Panc1 (cell line): ENCODE data around the gene RCOR3. TPM values are rescaled to one million over a fixed set of nuclear protein-coding genes. Genes with fewer than 3 reads are reported as not detected.
"Not testable (repeated sequence)": the region's sequence is repeated elsewhere in the genome, so short reads cannot be mapped to it uniquely, and the experiment has no call there.

Source experiments
- ATAC-seq: fragments of 200-7000 bp; cut with Tn5 transposase; 2 replicates; pipeline ENCODE4 v1.9.1; 2020; ENCODE audit warnings: mild to moderate bottlenecking, moderate library complexity
- BruUV-seq: library from RNA; stranded (reverse); fragments of 400-500 nt; replicated peaks from 2 replicates; lab custom pipeline; 2021; lab: Mats Ljungman, UMichigan
- CTCF ChIA-PET: fragments of 300-600 bp; sonication (Branson Sonifier 250); formaldehyde crosslinking; loops from one replicate; lab custom pipeline; 2022; ENCODE audit warnings: antibody characterized with exemption; lab: Charles Lee
- POLR2A ChIA-PET: fragments of 300-600 bp; sonication (Branson Sonifier 250); formaldehyde crosslinking; loops from one replicate; lab custom pipeline; 2022; ENCODE audit warnings: antibody characterized with exemption; lab: Charles Lee
- DNase-seq: peaks from one replicate; pipeline ENCODE4 v3.0.0-alpha.2; 2010; ENCODE audit warnings: low read depth, low spot score
- H3K27ac ChIP-seq: 2 replicates; pipeline ENCODE4 v1.5.1; 2011; ENCODE audit warnings: mild to moderate bottlenecking, low read length, inconsistent platforms
- H3K27me3 ChIP-seq: fragments of 200-500 bp; sonication (Bioruptor generic); 2 replicates; pipeline ENCODE4 v1.6.0; 2014; ENCODE audit warnings: low read length, inconsistent platforms; ENCODE audit not compliant: control insufficient read depth, insufficient read depth
- H3K36me3 ChIP-seq: fragments of 200-500 bp; sonication (Bioruptor generic); 2 replicates; pipeline ENCODE4 v1.5.1; 2014; ENCODE audit warnings: inconsistent platforms, mild to moderate bottlenecking, low read length, moderate library complexity; ENCODE audit not compliant: control insufficient read depth, insufficient read depth
- H3K4me1 ChIP-seq: 2 replicates; pipeline ENCODE4 v1.5.1; 2011; ENCODE audit warnings: inconsistent platforms, mild to moderate bottlenecking, low read length, moderate library complexity; ENCODE audit not compliant: control insufficient read depth, insufficient read depth
- H3K4me3 ChIP-seq, 2 experiments: 2 replicates each; pipeline ENCODE4 v1.5.1; 2011 to 2012; ENCODE audit warnings: low read depth in 2 of 2, low read length in 2 of 2, mild to moderate bottlenecking in 2 of 2, inconsistent platforms in 1 of 2, moderate library complexity in 1 of 2
- H3K9me3 ChIP-seq: fragments of 200-500 bp; sonication (Bioruptor generic); 2 replicates; pipeline ENCODE4 v1.5.1; 2014; ENCODE audit warnings: low read depth, mild to moderate bottlenecking, inconsistent platforms, low read length, moderate library complexity; ENCODE audit not compliant: control insufficient read depth, insufficient read depth
- POLR2AphosphoS5 ChIP-seq: IDR thresholded peaks from 2 replicates; pipeline ENCODE4 v1.6.1; 2012; ENCODE audit warnings: mild to moderate bottlenecking, low read depth, low read length, moderate library complexity
- SIN3A ChIP-seq: IDR thresholded peaks from 2 replicates; pipeline ENCODE4 v1.6.1; 2012; ENCODE audit warnings: low read depth, mild to moderate bottlenecking, low read length, moderate library complexity, borderline replicate concordance; ENCODE audit not compliant: insufficient read depth
- TCF7L2 ChIP-seq: IDR thresholded peaks from 2 replicates; pipeline ENCODE4 v1.6.1; 2011; ENCODE audit warnings: mild to moderate bottlenecking, low read depth, low read length, inconsistent platforms
- in situ Hi-C: cut with HindIII; loops from 2 replicates; pipeline ENCODE4 v1.10.0; 2016; ENCODE audit warnings: low sequenced_read_pairs, low pct_unique_long_range_greater_than_20kb
- intact Hi-C: fragments of 100-400 bp; cut with micrococcal nuclease; formaldehyde crosslinking; loops from one replicate; pipeline ENCODE4 v1.10.0; 2022; ENCODE audit not compliant: unreplicated experiment
- total RNA-seq: library from RNA; stranded (reverse); gene quantifications from one replicate; pipeline ENCODE4 v1.2.1, GENCODE V29; 2021; ENCODE audit not compliant: unreplicated experiment
- TF ChIP-seq, protein P1 (sequence below): fragments of 450-650 bp; IDR thresholded peaks from 2 replicates; pipeline ENCODE4 v1.5.1; 2017; ENCODE audit warnings: mild to moderate bottlenecking
- TF ChIP-seq, protein P2 (sequence below), 2 experiments: IDR thresholded peaks; 2 replicates each; pipeline ENCODE4 v1.6.1; 2011 to 2012; ENCODE audit warnings: low read depth in 2 of 2, control low read depth in 1 of 2, low read length in 1 of 2, mild to moderate bottlenecking in 1 of 2, moderate library complexity in 1 of 2; ENCODE audit not compliant: insufficient read depth in 1 of 2

Gene RCOR3
- total RNA-seq, 1 experiment from 2014 or later: 40.4 TPM

DNA sequence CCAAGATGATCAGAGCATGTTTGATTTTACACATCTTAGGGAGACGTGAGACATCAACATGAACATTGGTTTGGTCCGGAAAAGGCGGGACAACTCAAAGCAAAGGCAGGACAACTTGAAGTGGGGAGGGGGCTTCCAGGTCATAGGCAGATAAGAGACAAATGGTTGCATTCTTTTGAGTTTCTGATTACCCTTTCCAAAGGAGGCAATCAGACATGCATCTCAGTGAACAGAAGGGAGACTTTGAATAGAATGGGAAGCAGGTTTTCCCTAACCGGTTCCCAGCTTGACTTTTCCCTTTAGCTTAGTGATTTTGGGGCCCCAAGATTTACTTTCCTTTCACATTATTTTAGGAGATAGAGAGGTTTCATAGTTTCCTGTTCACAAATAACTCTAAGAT lies 12.6 kb upstream of the RCOR3 start:
- in situ Hi-C loops, H3K9me3 ChIP-seq, intact Hi-C loops, BruUV-seq, CTCF ChIA-PET, H3K36me3 ChIP-seq, DNase-seq, H3K27ac ChIP-seq, ATAC-seq, H3K4me1 ChIP-seq, POLR2A ChIA-PET, H3K4me3 ChIP-seq, H3K27me3 ChIP-seq: not testable (repeated sequence)

DNA sequence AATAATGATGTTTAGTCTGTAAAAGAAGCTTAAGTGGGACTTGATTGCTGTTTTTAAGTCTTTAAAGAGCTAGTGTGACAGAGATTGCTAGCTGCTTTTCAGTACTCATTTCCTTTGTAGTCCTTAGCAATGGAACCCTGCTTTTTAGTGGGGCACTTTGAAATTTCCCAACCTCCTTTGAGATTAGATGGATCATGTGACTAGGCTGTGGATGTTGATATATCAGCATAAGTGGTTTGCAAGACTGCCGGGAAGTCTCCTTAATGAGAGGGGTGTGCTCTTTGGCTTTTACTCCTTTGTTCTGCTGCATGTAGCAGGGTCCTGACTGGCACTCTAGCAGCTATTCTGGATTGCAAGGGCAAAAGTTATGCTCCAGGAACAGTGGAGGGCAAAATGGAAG lies 11.2 kb upstream of the RCOR3 start:
- no peaks in the 10 kb centered on the region for H3K36me3 ChIP-seq
- intact Hi-C loops (no loop called here), in situ Hi-C loops (no loop called here)
- ATAC-seq (no peak), DNase-seq (no peak)
- no peak for TF ChIP-seq TCF7L2
- TF ChIP-seq, protein P1, sequence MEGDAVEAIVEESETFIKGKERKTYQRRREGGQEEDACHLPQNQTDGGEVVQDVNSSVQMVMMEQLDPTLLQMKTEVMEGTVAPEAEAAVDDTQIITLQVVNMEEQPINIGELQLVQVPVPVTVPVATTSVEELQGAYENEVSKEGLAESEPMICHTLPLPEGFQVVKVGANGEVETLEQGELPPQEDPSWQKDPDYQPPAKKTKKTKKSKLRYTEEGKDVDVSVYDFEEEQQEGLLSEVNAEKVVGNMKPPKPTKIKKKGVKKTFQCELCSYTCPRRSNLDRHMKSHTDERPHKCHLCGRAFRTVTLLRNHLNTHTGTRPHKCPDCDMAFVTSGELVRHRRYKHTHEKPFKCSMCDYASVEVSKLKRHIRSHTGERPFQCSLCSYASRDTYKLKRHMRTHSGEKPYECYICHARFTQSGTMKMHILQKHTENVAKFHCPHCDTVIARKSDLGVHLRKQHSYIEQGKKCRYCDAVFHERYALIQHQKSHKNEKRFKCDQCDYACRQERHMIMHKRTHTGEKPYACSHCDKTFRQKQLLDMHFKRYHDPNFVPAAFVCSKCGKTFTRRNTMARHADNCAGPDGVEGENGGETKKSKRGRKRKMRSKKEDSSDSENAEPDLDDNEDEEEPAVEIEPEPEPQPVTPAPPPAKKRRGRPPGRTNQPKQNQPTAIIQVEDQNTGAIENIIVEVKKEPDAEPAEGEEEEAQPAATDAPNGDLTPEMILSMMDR: no peak
- H3K4me3 ChIP-seq: no peak overlapping the region
- no TSS peak for BruUV-seq
- ChIA-PET POLR2A (no interaction called here), CTCF (interaction anchor here (0.6 kb wide), 1 partner anchor 433 kb away, joined by 3 read pairs; no protein-coding TSS in a partner anchor)
- H3K27ac ChIP-seq: no peak overlapping the region
- no peaks in the 10 kb centered on the region for H3K4me1 ChIP-seq
- H3K27me3 ChIP-seq: no peaks in the 10 kb centered on the region
- no peaks in the 10 kb centered on the region for H3K9me3 ChIP-seq

DNA sequence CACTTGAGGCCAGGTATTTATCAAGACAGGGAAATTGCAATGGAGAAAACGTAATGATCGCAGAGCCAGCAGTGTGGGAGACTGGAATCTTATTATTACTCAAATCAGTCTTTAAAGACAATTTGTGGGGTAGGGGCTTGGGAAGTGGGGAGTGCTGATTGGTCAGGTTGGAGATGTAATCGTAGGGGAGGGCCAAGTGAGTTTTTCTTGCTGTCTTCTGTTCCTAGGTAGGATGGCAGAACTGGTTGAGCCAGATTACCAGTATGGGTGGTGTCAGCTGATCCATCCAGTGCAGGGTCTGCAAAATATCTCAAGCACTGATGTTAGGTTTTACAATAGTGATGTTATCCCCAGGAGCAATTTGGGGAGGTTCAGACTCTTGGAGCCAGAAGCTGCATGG lies 9.6 kb upstream of the RCOR3 start:
- H3K4me1 ChIP-seq, BruUV-seq, intact Hi-C loops, ATAC-seq, H3K9me3 ChIP-seq, POLR2A ChIA-PET, H3K36me3 ChIP-seq, in situ Hi-C loops, H3K4me3 ChIP-seq, CTCF ChIA-PET, H3K27me3 ChIP-seq, H3K27ac ChIP-seq, DNase-seq: not testable (repeated sequence)

DNA sequence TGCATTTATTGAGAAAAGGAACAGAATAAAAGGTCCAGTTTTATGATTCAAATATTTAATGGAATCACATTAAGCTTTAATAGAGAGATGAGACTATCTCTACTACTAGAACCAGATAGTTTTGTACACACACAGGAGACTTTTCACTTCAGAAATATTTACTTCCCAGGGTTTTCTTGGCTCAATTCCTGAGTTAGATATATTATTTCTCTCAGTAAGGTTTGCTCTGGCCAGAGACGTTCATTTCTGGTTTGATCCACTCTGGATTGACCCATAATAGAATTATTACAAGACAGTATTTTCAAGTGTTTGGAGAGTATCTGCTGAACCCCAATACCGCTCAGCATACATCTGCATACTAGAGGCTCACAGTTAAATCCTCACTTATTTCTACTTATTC lies 1.3 kb upstream of the RCOR3 start:
- Histone ChIP-seq H3K27me3 (no peaks in the 10 kb centered on the region), H3K36me3 (peaks cover 6% of the 10 kb centered on the region), H3K27ac (peak overlapping the region; percentile 97), H3K4me1 (peaks cover 11% of the 10 kb centered on the region), H3K4me3 (peak overlapping the region; percentile 82 to 95), H3K9me3 (no peaks in the 10 kb centered on the region)
- POLR2A ChIA-PET: no interaction called here
- no peak for ATAC-seq
- intact Hi-C loops: no loop called here
- in situ Hi-C loops: no loop called here
- TF ChIP-seq, protein P2, sequence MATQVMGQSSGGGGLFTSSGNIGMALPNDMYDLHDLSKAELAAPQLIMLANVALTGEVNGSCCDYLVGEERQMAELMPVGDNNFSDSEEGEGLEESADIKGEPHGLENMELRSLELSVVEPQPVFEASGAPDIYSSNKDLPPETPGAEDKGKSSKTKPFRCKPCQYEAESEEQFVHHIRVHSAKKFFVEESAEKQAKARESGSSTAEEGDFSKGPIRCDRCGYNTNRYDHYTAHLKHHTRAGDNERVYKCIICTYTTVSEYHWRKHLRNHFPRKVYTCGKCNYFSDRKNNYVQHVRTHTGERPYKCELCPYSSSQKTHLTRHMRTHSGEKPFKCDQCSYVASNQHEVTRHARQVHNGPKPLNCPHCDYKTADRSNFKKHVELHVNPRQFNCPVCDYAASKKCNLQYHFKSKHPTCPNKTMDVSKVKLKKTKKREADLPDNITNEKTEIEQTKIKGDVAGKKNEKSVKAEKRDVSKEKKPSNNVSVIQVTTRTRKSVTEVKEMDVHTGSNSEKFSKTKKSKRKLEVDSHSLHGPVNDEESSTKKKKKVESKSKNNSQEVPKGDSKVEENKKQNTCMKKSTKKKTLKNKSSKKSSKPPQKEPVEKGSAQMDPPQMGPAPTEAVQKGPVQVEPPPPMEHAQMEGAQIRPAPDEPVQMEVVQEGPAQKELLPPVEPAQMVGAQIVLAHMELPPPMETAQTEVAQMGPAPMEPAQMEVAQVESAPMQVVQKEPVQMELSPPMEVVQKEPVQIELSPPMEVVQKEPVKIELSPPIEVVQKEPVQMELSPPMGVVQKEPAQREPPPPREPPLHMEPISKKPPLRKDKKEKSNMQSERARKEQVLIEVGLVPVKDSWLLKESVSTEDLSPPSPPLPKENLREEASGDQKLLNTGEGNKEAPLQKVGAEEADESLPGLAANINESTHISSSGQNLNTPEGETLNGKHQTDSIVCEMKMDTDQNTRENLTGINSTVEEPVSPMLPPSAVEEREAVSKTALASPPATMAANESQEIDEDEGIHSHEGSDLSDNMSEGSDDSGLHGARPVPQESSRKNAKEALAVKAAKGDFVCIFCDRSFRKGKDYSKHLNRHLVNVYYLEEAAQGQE (IDR thresholded peaks at IDR 0.05; ENCODE audit: insufficient read depth in 1 of 2, low read depth in 2 of 2, low read length in 1 of 2): no peak
- TF ChIP-seq SIN3A (no peak), TCF7L2 (no peak), POLR2AphosphoS5 (no peak)
- TF ChIP-seq, protein P1: no peak
- no TSS peak for BruUV-seq
- CTCF ChIA-PET: no interaction called here
- no peak for DNase-seq
